HCT116 (cell line): ENCODE measurements around the gene C1QL4.

Source experiments
- CTCF ChIP-seq, 3 experiments: fragments of 200-600 bp in 1 of 3; sonication (generic) in 1 of 3; IDR thresholded peaks in 2 of 3; conservative IDR thresholded peaks in 1 of 3; 2 replicates each; pipeline ENCODE4 v1.5.1; 2012 to 2017; ENCODE audit warnings: low read depth in 2 of 3, low read length in 2 of 3, antibody characterized with exemption in 1 of 3, borderline replicate concordance in 1 of 3, control low read depth in 1 of 3, mild to moderate bottlenecking in 1 of 3, mixed read lengths in 1 of 3, mixed run types in 1 of 3, moderate library complexity in 1 of 3; ENCODE audit not compliant: insufficient read depth in 1 of 3
- JUND ChIP-seq: IDR thresholded peaks from 2 replicates; pipeline ENCODE4 v1.6.1; 2012
- MAX ChIP-seq: IDR thresholded peaks from 2 replicates; pipeline ENCODE4 v1.6.1; 2012
- POLR2A ChIP-seq: IDR thresholded peaks from 2 replicates; pipeline ENCODE4 v1.7.0; 2011; ENCODE audit warnings: borderline replicate concordance; ENCODE audit not compliant: insufficient read depth, insufficient read length; ENCODE audit errors: extremely low read depth
- POLR2AphosphoS5 ChIP-seq: IDR thresholded peaks from 2 replicates; pipeline ENCODE4 v1.6.1; 2011; ENCODE audit warnings: mild to moderate bottlenecking, low read depth, low read length, moderate library complexity
- RAD21 ChIP-seq: IDR thresholded peaks from 2 replicates; pipeline ENCODE4 v1.6.1; 2012; ENCODE audit warnings: low read depth, mild to moderate bottlenecking
- SRF ChIP-seq: IDR thresholded peaks from 2 replicates; pipeline ENCODE4 v1.6.1; 2012; ENCODE audit warnings: low read depth
- ZBTB33 ChIP-seq: IDR thresholded peaks from 2 replicates; pipeline ENCODE4 v1.6.1; 2011; ENCODE audit warnings: mild to moderate bottlenecking, low read length, moderate library complexity; ENCODE audit not compliant: insufficient replicate concordance; ENCODE audit errors: extremely low read depth
- ZFX ChIP-seq: fragments of 450-650 bp; IDR thresholded peaks from 2 replicates; pipeline ENCODE4 v1.6.1; 2017

GRCh38 chr12:49332891-49333371 is 4.1 kb downstream of the C1QL4 start:
- TF ChIP-seq POLR2AphosphoS5 = no peak
- no peak for TF ChIP-seq CTCF (IDR thresholded peaks at IDR 0.05 in 2 of 3, conservative IDR thresholded peaks at IDR 0.05 in 1 of 3; ENCODE audit: borderline replicate concordance in 1 of 3, insufficient read depth in 1 of 3, low read depth in 2 of 3, low read length in 2 of 3)
- no peak for TF ChIP-seq ZBTB33
- TF ChIP-seq SRF = no peak
- no peak for TF ChIP-seq ZFX
- no peak for TF ChIP-seq POLR2A
- TF ChIP-seq MAX = no peak
- TF ChIP-seq JUND = no peak
- no peak for TF ChIP-seq RAD21
